AG09319 (cell line): ENCODE data around the gene HAP1.
"Not testable (repeated sequence)": the region's sequence is repeated elsewhere in the genome, so short reads cannot be mapped to it uniquely, and the experiment has no call there.

ENCODE experiments used
- DNase-seq: peaks from one replicate; pipeline ENCODE4 v3.0.0-alpha.2; 2010; ENCODE audit warnings: low read depth; ENCODE audit errors: extremely low read depth
- CTCF ChIP-seq: IDR thresholded peaks from 2 replicates; pipeline ENCODE4 v1.5.1; 2011; ENCODE audit warnings: low read depth, mild to moderate bottlenecking, inconsistent platforms, low read length, moderate library complexity

HAP1 gene

GRCh38 chr17:41710472-41711090, 23.9 kb downstream of the HAP1 start:
- no peak for TF ChIP-seq CTCF
- DNase-seq, result no peak

- DNase-seq, result no peak
- TF ChIP-seq CTCF, result no peak
These were observed 26.4 kb downstream of the HAP1 start for GRCh38 chr17:41707803-41708669.

- no peak for DNase-seq
These were observed 29.0 kb downstream of the HAP1 start for GRCh38 chr17:41705271-41705991.

GRCh38 chr17:41702712-41703111, 31.7 kb downstream of the HAP1 start:
- no peak for DNase-seq
- TF ChIP-seq CTCF, result no peak

More at GRCh38 chr17:41705271-41705991, 29.0 kb downstream of the HAP1 start:
- no peak for TF ChIP-seq CTCF

- not testable (repeated sequence) for DNase-seq
These were observed 33.6 kb downstream of the HAP1 start for GRCh38 chr17:41700843-41701242.

- TF ChIP-seq CTCF, result no peak
- no peak for DNase-seq
These were observed 37.1 kb downstream of the HAP1 start for GRCh38 chr17:41697122-41697962.
